Measurements from ENCODE around the gene C2orf81.

DNA sequence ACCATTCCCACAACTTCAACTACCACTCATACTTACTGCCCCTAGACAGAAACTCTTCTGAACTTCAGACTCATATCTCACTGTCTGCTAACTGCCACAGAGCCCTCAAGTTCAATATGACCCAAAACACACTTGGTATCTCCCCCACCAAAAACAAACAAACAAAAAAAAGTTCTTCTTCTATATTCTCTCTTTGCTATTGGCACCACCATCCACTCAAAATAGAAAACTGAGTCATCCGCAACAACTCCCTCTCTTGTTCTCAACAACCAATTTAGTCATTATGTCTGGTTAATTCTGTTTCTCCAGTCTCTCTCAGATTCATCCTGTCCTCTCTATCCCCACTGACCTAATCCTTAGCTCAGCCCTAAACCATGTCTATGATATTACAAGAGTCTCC lies 34.1 kb downstream of the C2orf81 start:
- TF ChIP-seq, protein P1, sequence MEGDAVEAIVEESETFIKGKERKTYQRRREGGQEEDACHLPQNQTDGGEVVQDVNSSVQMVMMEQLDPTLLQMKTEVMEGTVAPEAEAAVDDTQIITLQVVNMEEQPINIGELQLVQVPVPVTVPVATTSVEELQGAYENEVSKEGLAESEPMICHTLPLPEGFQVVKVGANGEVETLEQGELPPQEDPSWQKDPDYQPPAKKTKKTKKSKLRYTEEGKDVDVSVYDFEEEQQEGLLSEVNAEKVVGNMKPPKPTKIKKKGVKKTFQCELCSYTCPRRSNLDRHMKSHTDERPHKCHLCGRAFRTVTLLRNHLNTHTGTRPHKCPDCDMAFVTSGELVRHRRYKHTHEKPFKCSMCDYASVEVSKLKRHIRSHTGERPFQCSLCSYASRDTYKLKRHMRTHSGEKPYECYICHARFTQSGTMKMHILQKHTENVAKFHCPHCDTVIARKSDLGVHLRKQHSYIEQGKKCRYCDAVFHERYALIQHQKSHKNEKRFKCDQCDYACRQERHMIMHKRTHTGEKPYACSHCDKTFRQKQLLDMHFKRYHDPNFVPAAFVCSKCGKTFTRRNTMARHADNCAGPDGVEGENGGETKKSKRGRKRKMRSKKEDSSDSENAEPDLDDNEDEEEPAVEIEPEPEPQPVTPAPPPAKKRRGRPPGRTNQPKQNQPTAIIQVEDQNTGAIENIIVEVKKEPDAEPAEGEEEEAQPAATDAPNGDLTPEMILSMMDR (IDR thresholded peaks at IDR 0.05), result no peak
- no peak for TF ChIP-seq ZFX (IDR thresholded peaks at IDR 0.05; ENCODE audit: borderline replicate concordance)

All from 22Rv1 (cell line).